ENCODE measurements around the gene TADA2B. TPM values are rescaled to one million over a fixed set of nuclear protein-coding genes. Genes with fewer than 3 reads are reported as not detected.

TADA2B gene
- total and polyA plus RNA-seq, 10 of the 15 experiments (the other 5 are each of a cell fraction or from before 2014, with no cell fraction given): 0.66 to 12.0 (median 5.6) TPM

- no peak for TF ChIP-seq IKZF1 (conservative IDR thresholded peaks at IDR 0.05)
- no peak for TF ChIP-seq NKRF (conservative IDR thresholded peaks at IDR 0.05)
These were observed 11.4 kb upstream of the TADA2B start (continued) for GRCh38 chr4:7031558-7032449.

- Histone ChIP-seq H3K9me3 (replicated peaks; ENCODE audit: control insufficient read depth, insufficient read depth, low read length) (no peaks in the 10 kb centered on the region), H3K27me3 (replicated peaks in 1 of 2; ENCODE audit: control insufficient read depth in 2 of 2, insufficient read depth in 2 of 2, low read length in 1 of 2) (no peaks in the 10 kb centered on the region), H3K4me2 (ENCODE audit: control insufficient read depth, insufficient read depth) (no peak overlapping the region), H4K20me1 (ENCODE audit: control insufficient read depth, insufficient read depth) (no peaks in the 10 kb centered on the region), H3K79me2 (ENCODE audit: control insufficient read depth, insufficient read depth, low read length) (no peaks in the 10 kb centered on the region), H3K9ac (ENCODE audit: control insufficient read depth, insufficient read depth, low read length) (no peak overlapping the region), H3K4me1 (ENCODE audit: control insufficient read depth, insufficient read depth, low read length) (no peaks in the 10 kb centered on the region), H3K36me3 (ENCODE audit: control insufficient read depth in 2 of 2, insufficient read depth in 2 of 2, low read length in 1 of 2) (peaks cover 7 to 14% of the 10 kb centered on the region in 2 experiments), H3K4me3 (no peak overlapping the region), H2AFZ (ENCODE audit: control insufficient read depth, low read depth, low read length) (no peak overlapping the region), H3K27ac (ENCODE audit: control insufficient read depth, insufficient read depth) (no peak overlapping the region)
- ATAC-seq (no peak), DNase-seq (ENCODE audit: low read depth, low spot score) (no peak), FAIRE-seq (no peak)
- WGBS (ENCODE audit: insufficient coverage, insufficient replicate concordance, low lambda C conversion rate, missing lambda C conversion rate): 98% methylated on average over 8 of the region's 8 CpGs
- TF ChIP-seq EED (IDR thresholded peaks at IDR 0.05; ENCODE audit: low read depth) (no peak), ELK1 (IDR thresholded peaks at IDR 0.05; ENCODE audit: low read depth, low read length) (no peak)
- in situ Hi-C loops (cut with MboI): no loop called here
- CTCF ChIA-PET: no interaction called here
- POLR2A ChIA-PET: no interaction called here
- SMC1A ChIA-PET (ENCODE audit: uncharacterized antibody, unreplicated experiment): no interaction called here
- RAD21 ChIA-PET (ENCODE audit: unreplicated experiment): interaction anchor here (1.3 kb wide), 1 partner anchor 124 kb away, joined by 4 read pairs; no protein-coding TSS in a partner anchor
- intact Hi-C loops (cut with micrococcal nuclease; ENCODE audit: unreplicated experiment): no loop called here
- no TSS peak for BruUV-seq (replicated peaks)
These were observed 10.6 kb upstream of the TADA2B start for GRCh38 chr4:7032596-7032995.

Measured in GM12878 (cell line).